OCI-M1 (cell line): Measurements from ENCODE around the gene NALCN.

Experiments
- DNase-seq: peaks from one replicate; lab custom pipeline; 2025; lab: John Stamatoyannopoulos, UW

Gene NALCN

GRCh38 chr13:101025925-101026324, 390.4 kb downstream of the NALCN start:
- no peak for DNase-seq

GRCh38 chr13:101025519-101025918, 390.8 kb downstream of the NALCN start:
- no peak for DNase-seq

GRCh38 chr13:101019126-101019525, 397.2 kb downstream of the NALCN start:
- no peak for DNase-seq

GRCh38 chr13:101018720-101019119, 397.6 kb downstream of the NALCN start:
- no peak for DNase-seq

- no peak for DNase-seq
These were observed 399.0 kb downstream of the NALCN start for GRCh38 chr13:101017123-101017872.

- DNase-seq: no peak
These were observed 399.8 kb downstream of the NALCN start for GRCh38 chr13:101016475-101016874.

GRCh38 chr13:101013245-101013644, 403.1 kb downstream of the NALCN start:
- DNase-seq: no peak

- DNase-seq: no peak
These were observed 406.2 kb downstream of the NALCN start for GRCh38 chr13:101010100-101010499.

- DNase-seq: no peak
These were observed 409.1 kb downstream of the NALCN start for GRCh38 chr13:101007245-101007644.
